H1 (cell line): ENCODE results near the gene PMS1.

Experiments used
- ATF2 ChIP-seq: IDR thresholded peaks from 2 replicates; pipeline ENCODE4 v1.6.1; 2012; ENCODE audit warnings: low read length, inconsistent platforms
- CTCF ChIP-seq, 3 experiments: IDR thresholded peaks; 1 replicate in 2 of 3; 2 replicates in 1 of 3; pipeline versions ENCODE4 v1.5.1 to v1.6.1; 2011; ENCODE audit warnings: low read length in 3 of 3, mild to moderate bottlenecking in 3 of 3, inconsistent platforms in 2 of 3, low read depth in 1 of 3, moderate library complexity in 1 of 3; ENCODE audit not compliant: insufficient read depth in 1 of 3; ENCODE audit errors: control extremely low read depth in 1 of 3
- GABPA ChIP-seq: IDR thresholded peaks from 2 replicates; pipeline ENCODE4 v1.6.1; 2011; ENCODE audit warnings: mild to moderate bottlenecking, low read length, moderate library complexity, borderline replicate concordance; ENCODE audit not compliant: insufficient read depth
- MAFK ChIP-seq: IDR thresholded peaks from 2 replicates; pipeline ENCODE4 v1.6.1; 2012; ENCODE audit warnings: low read depth, mild to moderate bottlenecking, improper control_type of control experiment, low read length
- MAX ChIP-seq: IDR thresholded peaks from 2 replicates; pipeline ENCODE4 v1.6.1; 2012; ENCODE audit warnings: inconsistent platforms
- NRF1 ChIP-seq: IDR thresholded peaks from 2 replicates; pipeline ENCODE4 v1.6.1; 2011; ENCODE audit warnings: mild to moderate bottlenecking, low read depth, low read length, improper control_type of control experiment
- POLR2A ChIP-seq, 2 experiments: IDR thresholded peaks; 1 replicate in 1 of 2; 2 replicates in 1 of 2; pipeline ENCODE4 v1.6.1; 2011; ENCODE audit warnings: low read depth in 2 of 2, low read length in 2 of 2, mild to moderate bottlenecking in 2 of 2; ENCODE audit errors: control extremely low read depth in 1 of 2
- POLR2AphosphoS5 ChIP-seq: IDR thresholded peaks from 2 replicates; pipeline ENCODE4 v1.6.1; 2011; ENCODE audit warnings: low read depth, low read length
- RAD21 ChIP-seq, 2 experiments: IDR thresholded peaks in 1 of 2; conservative IDR thresholded peaks in 1 of 2; 2 replicates each; pipeline ENCODE4 v1.6.1; 2011; ENCODE audit warnings: low read depth in 2 of 2, low read length in 2 of 2, improper control_type of control experiment in 1 of 2, inconsistent platforms in 1 of 2, mild to moderate bottlenecking in 1 of 2, moderate library complexity in 1 of 2

DNA sequence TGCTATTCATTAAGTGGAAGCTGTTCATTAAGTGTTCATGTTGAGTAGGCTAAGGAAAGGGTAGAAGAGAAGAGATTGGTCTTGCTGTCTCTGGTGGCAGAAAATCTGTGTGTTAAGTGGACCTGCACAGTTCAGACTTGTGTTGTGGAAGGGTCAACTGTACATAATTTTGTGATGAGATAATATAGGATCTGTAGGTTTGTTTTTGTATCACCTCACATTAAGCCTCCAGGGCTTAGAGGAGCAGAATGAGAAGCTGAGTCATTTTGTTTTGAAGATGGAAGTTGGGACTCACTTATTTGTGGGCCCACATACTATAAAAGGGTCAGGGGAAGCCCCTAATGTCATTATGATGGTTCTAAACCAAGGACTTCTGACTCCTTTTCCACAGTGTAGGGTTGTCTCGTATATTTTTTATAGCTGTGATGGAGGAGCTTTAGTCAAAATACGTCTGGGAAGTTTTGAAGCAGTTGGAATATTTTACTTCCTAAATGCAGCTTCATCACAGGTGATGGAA, 18.2 kb downstream of the PMS1 start:
- TF ChIP-seq CTCF (IDR thresholded peaks at IDR 0.05; ENCODE audit: control extremely low read depth in 1 of 3, insufficient read depth in 1 of 3, low read depth in 1 of 3, low read length in 3 of 3) (no peak), POLR2A (IDR thresholded peaks at IDR 0.05; ENCODE audit: control extremely low read depth in 1 of 2, low read depth in 2 of 2, low read length in 2 of 2) (no peak), MAX (no peak), NRF1 (no peak), MAFK (no peak), GABPA (no peak), ATF2 (no peak), RAD21 (IDR thresholded peaks at IDR 0.05 in 1 of 2, conservative IDR thresholded peaks at IDR 0.05 in 1 of 2; ENCODE audit: low read depth in 2 of 2, low read length in 2 of 2) (no peak), POLR2AphosphoS5 (no peak)
